Measurements from ENCODE around the gene MAP7D3.
A peak's percentile ranks its signal among the peaks of the same experiment; 100 is the strongest.

The MAP7D3 gene

GRCh38 chrX:136205882-136206380, 45.3 kb downstream of the MAP7D3 start:
- no peak for DNase-seq

GRCh38 chrX:136204571-136204970, 46.6 kb downstream of the MAP7D3 start:
- DNase-seq = no peak

DNA sequence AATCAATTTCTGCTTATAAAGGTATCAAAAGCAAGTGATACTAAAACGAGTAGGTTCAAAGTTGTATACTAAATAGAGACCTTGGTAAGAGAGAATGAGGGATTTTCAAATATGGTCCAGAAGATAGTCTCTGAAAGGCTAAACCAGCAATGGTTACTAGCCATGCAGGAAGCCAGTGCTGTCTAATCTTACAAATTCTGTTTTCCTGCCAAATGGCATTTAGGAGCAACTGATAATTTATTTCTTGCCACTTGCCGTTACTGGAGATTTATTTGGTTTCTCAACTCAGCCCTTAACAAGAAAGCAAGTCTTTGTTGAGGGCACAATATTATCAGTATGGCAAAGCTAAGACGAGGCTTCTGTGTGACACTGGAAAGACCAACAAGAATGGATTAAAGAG, 47.2 kb downstream of the MAP7D3 start:
- no peak for DNase-seq

GRCh38 chrX:136203438-136203837, 47.8 kb downstream of the MAP7D3 start:
- no peak for DNase-seq

- no peak for DNase-seq
These were observed 48.3 kb downstream of the MAP7D3 start for GRCh38 chrX:136202889-136203288.

- DNase-seq = no peak
These were observed 49.6 kb downstream of the MAP7D3 start for GRCh38 chrX:136201601-136202000.

GRCh38 chrX:136200466-136200865, 50.7 kb downstream of the MAP7D3 start:
- no peak for DNase-seq

DNA sequence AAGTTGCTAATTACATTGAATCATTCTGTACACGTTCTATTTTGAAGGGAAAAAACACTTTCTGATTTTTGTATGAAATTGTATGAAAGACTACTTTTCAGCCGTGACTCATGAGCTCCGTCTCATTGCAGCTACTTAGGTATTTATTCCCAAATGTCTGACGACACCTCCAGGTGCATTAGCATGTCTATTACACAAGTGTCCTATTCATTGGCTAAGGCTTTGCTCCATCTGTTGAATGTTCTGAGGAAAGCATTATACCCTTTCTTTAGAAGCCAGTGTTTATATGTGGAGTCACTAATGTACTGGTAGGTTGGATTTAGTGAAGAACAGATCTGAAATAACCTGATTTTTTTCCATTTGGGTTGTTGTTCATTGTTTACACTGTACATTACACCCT, 51.8 kb downstream of the MAP7D3 start:
- DNase-seq = no peak

GRCh38 chrX:136198678-136199243, 52.4 kb downstream of the MAP7D3 start:
- DNase-seq = no peak

GRCh38 chrX:136198010-136198409, 53.2 kb downstream of the MAP7D3 start:
- no peak for DNase-seq

- no peak for DNase-seq
These were observed 54.5 kb downstream of the MAP7D3 start for GRCh38 chrX:136196691-136197155.

DNA sequence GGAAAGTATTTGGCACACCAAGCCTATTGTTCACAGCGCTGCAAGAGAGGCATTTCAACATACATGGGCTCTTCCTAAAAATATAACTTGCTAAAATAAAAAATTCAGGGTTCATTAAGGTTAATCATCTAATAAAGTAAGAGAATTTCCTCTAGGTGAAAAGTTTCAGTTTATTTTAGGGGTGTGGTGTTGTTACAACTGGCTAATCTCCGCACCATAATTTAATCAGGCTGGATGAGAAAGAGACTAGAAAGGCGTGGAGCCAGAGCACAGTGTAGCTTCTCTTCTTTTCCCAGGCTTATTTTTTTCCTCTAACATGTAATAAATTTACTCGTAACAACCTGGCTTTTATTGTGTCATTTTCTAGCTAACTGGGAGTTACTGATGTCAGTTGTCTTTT, 56.0 kb downstream of the MAP7D3 start:
- DNase-seq = no peak

- DNase-seq = no peak
These were observed 56.7 kb downstream of the MAP7D3 start for GRCh38 chrX:136194536-136194935.

GRCh38 chrX:136193771-136194170, 57.4 kb downstream of the MAP7D3 start:
- DNase-seq = peak in 1 of 2 donors; percentile 4

DNA sequence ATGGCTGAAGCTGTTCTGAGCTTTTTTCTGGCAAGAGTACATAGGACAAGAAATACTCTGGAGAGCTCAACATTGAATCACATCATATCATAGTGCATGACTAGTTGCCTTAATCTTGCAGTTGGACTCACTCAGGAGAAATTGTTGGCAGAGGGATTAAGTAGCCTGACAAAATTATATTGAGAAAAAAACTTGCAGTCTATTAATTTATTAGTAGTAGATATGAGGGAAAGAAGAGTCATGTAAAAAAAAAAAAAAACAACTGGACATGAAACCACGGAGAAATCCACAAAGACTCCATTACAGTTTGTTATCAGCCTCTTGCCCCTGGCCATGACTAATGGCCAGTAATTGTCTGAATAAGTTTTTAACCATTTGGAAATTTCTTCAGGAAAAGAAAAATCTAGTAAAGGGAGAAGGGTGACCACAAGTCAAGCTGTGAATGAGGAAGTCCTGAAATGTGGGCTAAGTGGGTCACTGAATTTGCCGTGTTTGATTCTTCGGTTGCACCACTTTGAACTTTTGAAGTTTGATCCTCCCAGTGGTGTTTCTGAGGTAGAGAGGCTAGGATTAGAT, 58.3 kb downstream of the MAP7D3 start:
- DNase-seq = no peak

- no peak for DNase-seq
These were observed 59.1 kb downstream of the MAP7D3 start for GRCh38 chrX:136192135-136192534.

- no peak for DNase-seq
These were observed 60.0 kb downstream of the MAP7D3 start for GRCh38 chrX:136191171-136191570.

DNA sequence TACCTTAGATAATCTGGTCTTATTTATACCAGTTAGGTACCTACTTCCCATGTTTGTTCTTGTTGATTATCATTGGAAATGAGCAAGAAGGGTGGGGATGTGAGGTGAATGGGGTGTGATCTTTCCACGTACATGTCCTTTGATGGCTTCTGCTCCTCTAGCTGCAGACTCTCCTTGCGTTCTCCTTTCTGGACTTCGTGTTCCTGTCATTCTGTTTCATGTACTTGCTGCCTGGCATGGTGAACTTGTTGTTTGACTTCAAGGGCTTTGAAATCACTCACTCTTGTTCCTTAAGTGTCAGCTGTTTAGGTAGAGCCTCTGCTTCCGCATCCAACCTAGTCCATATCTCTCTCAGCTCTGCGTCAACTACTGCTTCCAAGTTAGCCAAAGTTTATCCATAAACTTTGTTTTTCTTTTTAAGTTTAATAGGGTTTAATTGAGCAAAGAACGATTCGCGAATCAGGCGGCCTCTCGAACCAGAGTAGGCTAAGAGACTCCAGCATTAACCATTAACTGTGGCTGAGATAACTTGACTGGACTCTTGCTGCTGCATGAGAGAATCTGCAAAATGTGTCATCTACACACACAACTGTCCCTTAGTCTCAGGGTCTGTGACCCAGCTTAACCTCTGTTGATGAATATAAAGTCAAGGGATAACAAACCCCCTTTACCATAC, 61.0 kb downstream of the MAP7D3 start:
- no peak for DNase-seq

GRCh38 chrX:136189222-136189621, 62.0 kb downstream of the MAP7D3 start:
- DNase-seq = no peak

GRCh38 chrX:136186023-136186413, 65.2 kb downstream of the MAP7D3 start:
- DNase-seq = no peak

GRCh38 chrX:136185401-136186022, 65.7 kb downstream of the MAP7D3 start:
- no peak for DNase-seq

DNA sequence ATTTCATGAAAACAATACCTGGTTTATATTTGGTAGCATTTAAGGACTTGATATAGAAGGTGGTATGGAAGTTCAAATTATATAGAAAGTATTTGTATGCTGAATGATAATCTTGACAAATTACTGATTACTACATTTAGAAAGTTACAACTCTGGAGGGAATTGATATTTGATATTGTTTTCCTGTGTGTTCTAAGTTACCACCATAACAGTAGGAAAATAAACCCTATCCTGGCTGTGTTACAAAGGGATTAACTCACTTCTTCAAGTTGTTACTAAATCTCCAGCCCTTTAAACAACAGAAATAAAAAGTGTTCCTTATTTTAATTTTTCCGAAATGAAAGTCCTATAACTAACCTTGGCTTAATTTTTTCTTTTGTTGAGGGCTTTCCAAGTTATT, 67.3 kb downstream of the MAP7D3 start:
- no peak for DNase-seq

- no peak for DNase-seq
These were observed 68.0 kb downstream of the MAP7D3 start for GRCh38 chrX:136183172-136183571.

- no peak for DNase-seq
These were observed 68.8 kb downstream of the MAP7D3 start for GRCh38 chrX:136182414-136182813.

Measured in stimulated activated CD4-positive, alpha-beta T cell treated with anti-CD3 and anti-CD28 coated beads, Interleukin-2, amount 100 ng/mL, for 24 hours (primary cell).